Fibroblast of lung (primary cell): ENCODE data around the gene SLC37A4. TPM values are rescaled to one million over a fixed set of nuclear protein-coding genes. Genes with fewer than 3 reads are reported as not detected.
"Not testable (repeated sequence)": the region's sequence is repeated elsewhere in the genome, so short reads cannot be mapped to it uniquely, and the experiment has no call there.

Source experiments
- DNase-seq, 2 donors: peaks; one replicate each; pipeline versions ENCODE4 v3.0.0 to v3.0.0-alpha.2; 2010; ENCODE audit warnings: low read depth in 2 of 2
- H2AFZ ChIP-seq: 2 replicates; pipeline ENCODE4 v1.5.1; 2012; ENCODE audit warnings: low read length, control low read depth, inconsistent platforms
- H3K27ac ChIP-seq: 2 replicates; pipeline ENCODE4 v1.5.1; 2011; ENCODE audit warnings: low read length, control low read depth; ENCODE audit not compliant: insufficient read depth
- H3K27me3 ChIP-seq: 2 replicates; pipeline ENCODE4 v1.5.1; 2011; ENCODE audit warnings: mild to moderate bottlenecking, low read length; ENCODE audit not compliant: control insufficient read depth, insufficient read depth
- H3K36me3 ChIP-seq: 2 replicates; pipeline ENCODE4 v1.5.1; 2011; ENCODE audit warnings: low read length; ENCODE audit not compliant: control insufficient read depth, insufficient read depth
- H3K4me1 ChIP-seq: 2 replicates; pipeline ENCODE4 v1.5.1; 2011; ENCODE audit warnings: low read length; ENCODE audit not compliant: control insufficient read depth, insufficient read depth; ENCODE audit errors: extremely low read depth
- H3K4me2 ChIP-seq: 2 replicates; pipeline ENCODE4 v1.5.1; 2011; ENCODE audit warnings: low read length, control low read depth; ENCODE audit not compliant: insufficient read depth; ENCODE audit errors: extremely low read depth
- H3K4me3 ChIP-seq, 4 experiments: fragments of 200-600 bp in 1 of 4; sonication (generic) in 1 of 4; replicated peaks in 1 of 4; 2 replicates each; pipeline ENCODE4 v1.5.1; 2011 to 2016; ENCODE audit warnings: low read length in 4 of 4, low read depth in 3 of 4, mild to moderate bottlenecking in 3 of 4, control low read depth in 2 of 4, inconsistent platforms in 1 of 4, mixed read lengths in 1 of 4; ENCODE audit not compliant: insufficient read depth in 1 of 4; ENCODE audit errors: control extremely low read depth in 1 of 4
- H3K79me2 ChIP-seq: 2 replicates; pipeline ENCODE4 v1.5.1; 2012; ENCODE audit warnings: mild to moderate bottlenecking, low read length, inconsistent platforms; ENCODE audit not compliant: control insufficient read depth, insufficient read depth
- H3K9ac ChIP-seq: 2 replicates; pipeline ENCODE4 v1.5.1; 2011; ENCODE audit warnings: mild to moderate bottlenecking, low read length, control low read depth; ENCODE audit not compliant: insufficient read depth
- H3K9me3 ChIP-seq: 2 replicates; pipeline ENCODE4 v1.5.1; 2012; ENCODE audit warnings: low read depth, low read length; ENCODE audit not compliant: control insufficient read depth, insufficient read depth
- H4K20me1 ChIP-seq: 2 replicates; pipeline ENCODE4 v1.5.1; 2011; ENCODE audit warnings: low read length; ENCODE audit not compliant: control insufficient read depth, insufficient read depth; ENCODE audit errors: extremely low read depth
- EZH2 ChIP-seq: IDR thresholded peaks from 2 replicates; pipeline ENCODE4 v1.5.1; 2012; ENCODE audit warnings: low read length, control low read depth, mild to moderate bottlenecking; ENCODE audit errors: missing control alignments
- polyA plus RNA-seq, 2 donors: library from polyadenylated mRNA; depleted of rRNA in 1 of 2; stranded (reverse) in 1 of 2; unstranded in 1 of 2; fragments of >200 nt; gene quantifications; 2 replicates each; pipeline ENCODE4 v1.2.1, GENCODE V29; 2011 to 2012; ENCODE audit warnings: missing spikeins in 1 of 2
- total RNA-seq: library from RNA; depleted of rRNA; stranded (reverse); fragments of >200 nt; gene quantifications from 2 replicates; pipeline ENCODE4 v1.2.1, GENCODE V29; 2014
- TF ChIP-seq, protein P1 (sequence below), 2 donors: IDR thresholded peaks in 1 of 2; conservative IDR thresholded peaks in 1 of 2; 1 replicate in 1 of 2; 2 replicates in 1 of 2; pipeline ENCODE4 v1.5.1; 2011 to 2012; ENCODE audit warnings: low read length in 2 of 2, control low read depth in 1 of 2, inconsistent platforms in 1 of 2, low read depth in 1 of 2, mild to moderate bottlenecking in 1 of 2

The SLC37A4 gene
- total and polyA plus RNA-seq, 2 donors (not counting 1 experiment from before 2014, with no cell fraction given) = 10.1 to 12.6 TPM

DNA sequence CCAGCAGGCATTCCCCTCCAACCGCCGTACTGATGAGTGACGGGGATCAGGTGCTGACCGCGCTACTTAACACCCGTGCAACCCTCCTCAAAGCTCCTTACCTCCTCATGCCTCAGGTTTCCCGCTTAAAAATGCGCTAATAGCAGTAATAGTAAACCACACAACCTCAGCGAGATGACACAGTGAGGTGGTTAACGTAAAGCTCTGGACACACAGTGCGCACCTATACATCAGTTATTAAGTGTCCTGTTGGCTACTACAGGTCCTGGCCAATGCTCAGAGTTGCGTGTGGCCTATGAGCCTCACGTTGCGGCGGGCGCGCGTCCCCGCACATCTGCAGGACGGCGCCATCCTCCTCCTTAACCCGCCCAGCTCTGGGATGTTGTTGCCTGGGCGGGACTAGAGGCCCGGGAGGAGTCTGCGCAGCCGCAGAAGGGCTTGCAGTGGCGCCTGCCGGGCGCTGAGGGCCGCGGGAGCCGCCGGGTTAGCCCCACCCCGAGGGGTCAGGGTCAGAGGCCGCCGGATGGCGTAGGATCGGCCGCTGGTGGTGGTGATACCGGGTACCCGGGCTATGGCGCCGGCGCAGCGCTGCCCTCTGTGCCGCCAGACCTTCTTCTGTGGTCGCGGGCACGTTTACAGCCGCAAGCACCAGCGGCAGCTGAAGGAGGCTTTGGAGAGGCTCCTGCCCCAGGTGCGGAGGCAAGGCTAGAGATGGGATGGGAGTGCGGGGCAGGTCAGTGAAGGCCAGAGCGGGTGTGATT, 32.9 kb downstream of the SLC37A4 start, which contains the start of gene CENATAC:
Gene CENATAC (plus strand): TSS at position 512 of the 761 bp plus-strand sequence. CDS start 60 bp downstream, at position 572.
- no peaks in the 10 kb centered on the region for H3K36me3 ChIP-seq
- H2AFZ ChIP-seq = peak within 1 kb of the TSS; percentile 99
- peak; percentile 74 to 89 for DNase-seq
- H4K20me1 ChIP-seq = no peaks in the 10 kb centered on the region
- H3K9ac ChIP-seq = peak within 1 kb of the TSS; percentile 88
- H3K4me1 ChIP-seq = no peaks in the 10 kb centered on the region
- H3K27ac ChIP-seq = peak within 1 kb of the TSS; percentile 87
- H3K4me3 ChIP-seq = peak within 1 kb of the TSS; percentile 73 to 97 (median 87)
- TF ChIP-seq EZH2 = no peak
- TF ChIP-seq, protein P1, sequence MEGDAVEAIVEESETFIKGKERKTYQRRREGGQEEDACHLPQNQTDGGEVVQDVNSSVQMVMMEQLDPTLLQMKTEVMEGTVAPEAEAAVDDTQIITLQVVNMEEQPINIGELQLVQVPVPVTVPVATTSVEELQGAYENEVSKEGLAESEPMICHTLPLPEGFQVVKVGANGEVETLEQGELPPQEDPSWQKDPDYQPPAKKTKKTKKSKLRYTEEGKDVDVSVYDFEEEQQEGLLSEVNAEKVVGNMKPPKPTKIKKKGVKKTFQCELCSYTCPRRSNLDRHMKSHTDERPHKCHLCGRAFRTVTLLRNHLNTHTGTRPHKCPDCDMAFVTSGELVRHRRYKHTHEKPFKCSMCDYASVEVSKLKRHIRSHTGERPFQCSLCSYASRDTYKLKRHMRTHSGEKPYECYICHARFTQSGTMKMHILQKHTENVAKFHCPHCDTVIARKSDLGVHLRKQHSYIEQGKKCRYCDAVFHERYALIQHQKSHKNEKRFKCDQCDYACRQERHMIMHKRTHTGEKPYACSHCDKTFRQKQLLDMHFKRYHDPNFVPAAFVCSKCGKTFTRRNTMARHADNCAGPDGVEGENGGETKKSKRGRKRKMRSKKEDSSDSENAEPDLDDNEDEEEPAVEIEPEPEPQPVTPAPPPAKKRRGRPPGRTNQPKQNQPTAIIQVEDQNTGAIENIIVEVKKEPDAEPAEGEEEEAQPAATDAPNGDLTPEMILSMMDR (conservative IDR thresholded peaks at IDR 0.05 in 1 of 2, IDR thresholded peaks at IDR 0.05 in 1 of 2; ENCODE audit: low read depth in 1 of 2, low read length in 2 of 2) = no peak
- H3K27me3 ChIP-seq = no peaks in the 10 kb centered on the region
- H3K4me2 ChIP-seq = peak within 1 kb of the TSS; percentile 95
- H3K79me2 ChIP-seq = peaks cover 15% of the 10 kb centered on the region
- H3K9me3 ChIP-seq = no peaks in the 10 kb centered on the region

- Histone ChIP-seq H3K9ac (peak overlapping the region; percentile 53), H3K4me2 (peak overlapping the region; percentile 92), H3K36me3 (no peaks in the 10 kb centered on the region), H3K27me3 (no peaks in the 10 kb centered on the region), H3K27ac (peak overlapping the region; percentile 87), H2AFZ (peak overlapping the region; percentile 99), H4K20me1 (no peaks in the 10 kb centered on the region), H3K4me3 (peak overlapping the region; percentile 73 to 97 (median 87)), H3K79me2 (peaks cover 15% of the 10 kb centered on the region), H3K9me3 (no peaks in the 10 kb centered on the region), H3K4me1 (no peaks in the 10 kb centered on the region)
- DNase-seq = peak in 1 of 2 donors; percentile 17
- no peak for TF ChIP-seq EZH2
- TF ChIP-seq, protein P1 (conservative IDR thresholded peaks at IDR 0.05 in 1 of 2, IDR thresholded peaks at IDR 0.05 in 1 of 2; ENCODE audit: low read depth in 1 of 2, low read length in 2 of 2) = peak; percentile 13 to 33
These were observed 33.6 kb downstream of the SLC37A4 start for GRCh38 chr11:118996926-118997626.

- H3K27me3 ChIP-seq, DNase-seq, H3K79me2 ChIP-seq, H3K27ac ChIP-seq, H3K4me2 ChIP-seq, H3K9ac ChIP-seq, H3K36me3 ChIP-seq, H3K9me3 ChIP-seq, H3K4me3 ChIP-seq, H2AFZ ChIP-seq, H3K4me1 ChIP-seq, H4K20me1 ChIP-seq: not testable (repeated sequence)
These were observed 39.1 kb downstream of the SLC37A4 start for GRCh38 chr11:118991486-118992038.
